ENCODE results near the gene GAS6.
"Not testable (repeated sequence)": the region's sequence is repeated elsewhere in the genome, so short reads cannot be mapped to it uniquely, and the experiment has no call there.

GAS6 gene

DNA sequence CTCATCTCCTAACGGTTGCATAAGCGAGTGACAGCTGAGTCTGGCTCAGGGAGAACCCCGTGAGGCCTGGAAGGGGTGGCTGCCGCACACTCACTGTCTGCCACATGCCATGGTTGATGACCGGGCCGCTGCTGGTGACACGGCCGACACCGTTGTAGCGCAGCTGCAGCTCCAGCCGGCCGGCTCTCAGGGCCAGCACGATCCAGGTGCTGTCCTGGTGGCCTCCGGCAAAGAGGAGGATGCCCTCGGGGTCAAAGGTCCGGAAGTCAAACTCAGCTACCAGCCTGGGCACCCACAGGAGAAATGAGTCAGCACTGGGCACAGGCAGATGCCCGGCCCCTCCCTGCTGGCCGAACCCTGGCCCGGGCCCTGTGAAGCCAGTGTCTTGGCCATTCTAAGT is 31.7 kb downstream of the GAS6 start:
- TF ChIP-seq, protein P1, sequence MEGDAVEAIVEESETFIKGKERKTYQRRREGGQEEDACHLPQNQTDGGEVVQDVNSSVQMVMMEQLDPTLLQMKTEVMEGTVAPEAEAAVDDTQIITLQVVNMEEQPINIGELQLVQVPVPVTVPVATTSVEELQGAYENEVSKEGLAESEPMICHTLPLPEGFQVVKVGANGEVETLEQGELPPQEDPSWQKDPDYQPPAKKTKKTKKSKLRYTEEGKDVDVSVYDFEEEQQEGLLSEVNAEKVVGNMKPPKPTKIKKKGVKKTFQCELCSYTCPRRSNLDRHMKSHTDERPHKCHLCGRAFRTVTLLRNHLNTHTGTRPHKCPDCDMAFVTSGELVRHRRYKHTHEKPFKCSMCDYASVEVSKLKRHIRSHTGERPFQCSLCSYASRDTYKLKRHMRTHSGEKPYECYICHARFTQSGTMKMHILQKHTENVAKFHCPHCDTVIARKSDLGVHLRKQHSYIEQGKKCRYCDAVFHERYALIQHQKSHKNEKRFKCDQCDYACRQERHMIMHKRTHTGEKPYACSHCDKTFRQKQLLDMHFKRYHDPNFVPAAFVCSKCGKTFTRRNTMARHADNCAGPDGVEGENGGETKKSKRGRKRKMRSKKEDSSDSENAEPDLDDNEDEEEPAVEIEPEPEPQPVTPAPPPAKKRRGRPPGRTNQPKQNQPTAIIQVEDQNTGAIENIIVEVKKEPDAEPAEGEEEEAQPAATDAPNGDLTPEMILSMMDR (IDR thresholded peaks at IDR 0.05; ENCODE audit: borderline replicate concordance, control extremely low read depth, extremely low read depth, insufficient read depth, missing control alignments) = no peak
- no peak for DNase-seq (ENCODE audit: low spot score)
- in situ Hi-C loops (cut with MboI; ENCODE audit: low sequenced_read_pairs, unreplicated experiment) = no loop called here

DNA sequence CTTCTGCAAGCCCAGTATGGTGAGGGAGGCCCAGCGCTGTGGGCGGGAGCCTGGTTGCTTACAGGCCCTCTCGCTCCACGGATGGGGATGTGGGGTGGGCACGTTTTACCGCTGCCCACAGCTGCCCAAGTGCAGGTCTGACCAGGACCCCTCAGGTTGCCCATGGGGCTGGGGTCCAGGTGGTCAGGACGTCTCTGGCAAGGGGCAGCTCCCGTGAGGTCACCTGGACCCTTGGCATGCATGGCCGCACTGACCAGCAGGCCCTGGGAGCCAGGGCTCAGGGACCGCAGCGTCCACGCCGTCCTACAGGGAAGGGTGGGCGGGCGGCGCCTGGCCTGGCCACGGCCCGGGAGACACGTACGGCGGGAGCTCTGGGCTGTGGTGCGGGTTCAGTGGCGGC is 32.8 kb downstream of the GAS6 start:
- TF ChIP-seq, protein P1 (IDR thresholded peaks at IDR 0.05; ENCODE audit: borderline replicate concordance, control extremely low read depth, extremely low read depth, insufficient read depth, missing control alignments) = no peak
- in situ Hi-C loops (cut with MboI; ENCODE audit: low sequenced_read_pairs, unreplicated experiment) = no loop called here
- no peak for DNase-seq (ENCODE audit: low spot score)

DNA sequence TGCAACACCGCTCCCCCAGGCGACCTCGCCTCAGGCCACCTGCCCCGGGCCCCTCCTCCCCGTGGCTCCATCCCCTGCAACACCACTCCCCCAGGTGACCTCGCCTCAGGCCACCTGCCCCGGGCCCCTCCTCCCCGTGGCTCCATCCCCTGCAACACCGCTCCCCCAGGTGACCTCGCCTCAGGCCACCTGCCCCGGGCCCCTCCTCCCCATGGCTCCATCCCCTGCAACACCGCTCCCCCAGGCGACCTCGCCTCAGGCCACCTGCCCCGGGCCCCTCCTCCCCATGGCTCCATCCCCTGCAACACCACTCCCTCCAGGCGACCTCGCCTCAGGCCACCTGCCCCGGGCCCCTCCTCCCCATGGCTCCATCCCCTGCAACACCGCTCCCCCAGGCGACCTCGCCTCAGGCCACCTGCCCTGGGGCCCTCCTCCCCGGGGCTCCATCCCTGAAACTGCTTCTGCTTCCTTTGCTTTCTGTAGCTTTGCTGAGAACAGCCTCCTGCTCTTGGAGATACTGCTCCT is 33.4 kb downstream of the GAS6 start:
- DNase-seq (ENCODE audit: low spot score); in situ Hi-C loops (cut with MboI; ENCODE audit: low sequenced_read_pairs, unreplicated experiment): not testable (repeated sequence)

DNA sequence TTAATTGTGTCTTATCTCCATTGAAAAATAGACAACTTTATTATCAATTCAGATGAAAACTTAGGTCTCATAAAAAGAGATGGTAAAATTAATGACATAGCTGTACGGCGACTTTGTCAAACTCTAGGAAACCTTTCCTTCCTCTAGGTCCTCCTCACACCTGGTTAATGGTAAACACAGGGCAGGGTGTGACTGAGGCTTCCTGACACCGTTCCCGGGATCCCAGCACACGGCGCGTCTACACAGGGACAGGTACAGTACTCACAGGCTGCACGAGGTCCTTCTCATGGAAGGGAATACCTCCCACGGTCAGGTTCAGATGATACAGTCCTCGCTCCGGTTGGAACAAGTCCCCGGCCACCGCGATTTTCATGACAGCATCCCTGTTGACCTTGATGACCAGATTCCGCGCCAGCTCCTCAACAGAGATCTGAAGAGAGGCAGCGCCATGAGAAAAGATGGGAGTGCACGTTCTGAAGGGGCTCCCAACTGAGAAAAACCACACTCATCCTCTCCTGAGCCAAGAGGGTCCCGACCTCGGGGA is 35.5 kb downstream of the GAS6 start:
- TF ChIP-seq, protein P1 (IDR thresholded peaks at IDR 0.05; ENCODE audit: borderline replicate concordance, control extremely low read depth, extremely low read depth, insufficient read depth, missing control alignments) = no peak
- in situ Hi-C loops (cut with MboI; ENCODE audit: low sequenced_read_pairs, unreplicated experiment) = no loop called here
- DNase-seq (ENCODE audit: low spot score) = no peak

DNA sequence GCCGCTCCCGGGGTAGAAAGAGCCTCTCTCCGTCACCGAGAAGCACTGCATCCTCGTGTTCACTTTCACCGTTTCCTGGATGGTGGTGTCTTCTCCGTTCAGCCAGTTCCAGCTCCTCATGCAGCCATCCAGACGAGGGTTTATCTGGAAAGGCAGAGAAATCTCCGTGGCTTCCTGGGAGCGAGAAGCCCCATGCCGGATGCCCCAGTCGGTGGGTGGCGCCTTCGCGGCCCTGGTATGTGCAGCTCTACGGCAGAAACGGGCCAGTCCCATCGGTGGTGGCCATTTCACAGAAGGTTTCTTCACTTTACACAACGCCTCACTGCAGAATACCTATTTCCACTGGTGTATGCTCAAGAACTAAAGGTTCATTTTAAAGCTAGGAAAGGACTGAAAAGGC is 36.9 kb downstream of the GAS6 start:
- DNase-seq (ENCODE audit: low spot score) = no peak
- in situ Hi-C loops (cut with MboI; ENCODE audit: low sequenced_read_pairs, unreplicated experiment) = no loop called here
- TF ChIP-seq, protein P1 (IDR thresholded peaks at IDR 0.05; ENCODE audit: borderline replicate concordance, control extremely low read depth, extremely low read depth, insufficient read depth, missing control alignments) = no peak

DNA sequence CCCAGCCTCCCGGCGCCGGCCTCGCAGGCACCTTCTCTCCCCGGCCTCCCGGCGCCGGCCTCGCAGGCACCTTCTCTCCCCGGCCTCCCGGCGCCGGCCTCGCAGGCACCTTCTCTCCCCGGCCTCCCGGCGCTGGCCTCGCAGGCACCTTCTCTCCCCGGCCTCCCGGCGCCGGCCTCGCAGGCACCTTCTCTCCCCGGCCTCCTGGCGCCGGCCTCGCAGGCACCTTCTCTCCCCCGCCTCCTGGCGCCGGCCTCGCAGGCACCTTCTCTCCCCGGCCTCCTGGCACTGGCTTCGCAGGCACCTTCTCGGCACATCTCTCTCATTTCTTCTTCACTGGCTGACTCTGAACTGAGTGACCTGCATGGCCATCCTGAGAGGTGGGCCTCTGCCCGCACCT is 37.4 kb downstream of the GAS6 start:
- in situ Hi-C loops (cut with MboI; ENCODE audit: low sequenced_read_pairs, unreplicated experiment); DNase-seq (ENCODE audit: low spot score): not testable (repeated sequence)

DNA sequence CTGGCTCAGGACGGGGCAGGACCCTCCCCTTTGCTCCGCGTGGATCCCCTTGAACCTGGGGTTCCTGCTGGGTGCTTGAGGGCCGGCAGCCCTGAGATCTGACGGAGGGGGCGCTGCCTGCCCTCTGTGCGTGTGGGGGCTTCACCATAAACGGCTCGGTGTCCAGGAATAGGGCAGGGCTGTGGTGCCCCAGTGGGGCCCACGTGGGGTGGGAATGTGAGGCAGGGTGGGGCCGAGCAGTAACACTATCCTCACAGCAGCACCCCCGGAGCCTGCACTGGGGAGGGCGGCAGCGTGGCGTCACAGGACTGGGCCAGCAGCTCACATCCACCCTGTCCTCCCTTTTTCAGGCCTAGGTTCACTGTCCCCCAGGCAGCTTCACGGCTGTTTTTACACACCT is 38.0 kb downstream of the GAS6 start:
- in situ Hi-C loops (cut with MboI; ENCODE audit: low sequenced_read_pairs, unreplicated experiment) = no loop called here
- TF ChIP-seq, protein P1 (IDR thresholded peaks at IDR 0.05; ENCODE audit: borderline replicate concordance, control extremely low read depth, extremely low read depth, insufficient read depth, missing control alignments) = no peak
- DNase-seq (ENCODE audit: low spot score) = no peak

DNA sequence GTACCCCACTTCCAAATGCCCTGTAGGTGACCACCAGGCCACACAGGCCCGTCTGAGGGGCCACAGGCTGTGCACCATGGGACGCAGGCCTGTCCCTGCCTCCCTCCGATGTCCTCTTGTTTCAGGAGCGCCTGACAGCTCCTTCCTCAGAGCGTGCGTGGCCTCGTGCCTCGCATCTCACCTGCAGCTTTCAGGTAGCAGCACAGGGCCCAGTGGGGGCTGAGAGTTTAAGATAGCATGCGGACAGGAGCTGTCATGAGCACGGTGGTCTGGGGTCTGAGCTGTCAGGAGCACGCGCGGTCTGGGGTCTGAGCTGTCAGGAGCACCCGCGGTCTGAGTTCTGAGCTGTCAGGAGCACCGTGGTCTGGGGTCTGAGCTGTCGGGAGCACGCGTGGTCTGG is 40.1 kb downstream of the GAS6 start:
- in situ Hi-C loops (cut with MboI; ENCODE audit: low sequenced_read_pairs, unreplicated experiment) = no loop called here
- DNase-seq (ENCODE audit: low spot score) = no peak
- TF ChIP-seq, protein P1 (IDR thresholded peaks at IDR 0.05; ENCODE audit: borderline replicate concordance, control extremely low read depth, extremely low read depth, insufficient read depth, missing control alignments) = no peak
